Spleen (tissue), 7 donors: Measurements from ENCODE around the gene CMKLR1.

Experiments used
- POLR2A ChIP-seq, 3 donors: fragments of 450-650 bp; IDR thresholded peaks; one replicate each; pipeline ENCODE4 v1.5.1; 2017; ENCODE audit warnings: antibody characterized with exemption in 3 of 3, mild to moderate bottlenecking in 1 of 3
- POLR2AphosphoS5 ChIP-seq, 3 donors: sonication (generic); formaldehyde crosslinking; IDR thresholded peaks; one replicate each; pipeline ENCODE4 v1.5.1; 2017; ENCODE audit warnings: antibody characterized with exemption in 3 of 3
- TF ChIP-seq, protein P1 (sequence below), 11 experiments: fragments of 200-600 bp in 7 of 11; fragments of 450-650 bp in 4 of 11; sonication (generic) in 4 of 11; IDR thresholded peaks in 8 of 11; conservative IDR thresholded peaks in 3 of 11; 1 replicate in 7 of 11; 2 replicates in 4 of 11; pipeline versions ENCODE4 v1.4.0 to v1.8.0; 2016 to 2021; ENCODE audit warnings: antibody characterized with exemption in 11 of 11, inconsistent platforms in 4 of 11, mild to moderate bottlenecking in 1 of 11
- donor health status: DM: no; HTN: no; CAD: no; lungs with moderate emphysema.
- donor health status: DM: no; HTN: no; CAD: no.
- donor health status: DM: no; HTN: no; CAD: no.

DNA sequence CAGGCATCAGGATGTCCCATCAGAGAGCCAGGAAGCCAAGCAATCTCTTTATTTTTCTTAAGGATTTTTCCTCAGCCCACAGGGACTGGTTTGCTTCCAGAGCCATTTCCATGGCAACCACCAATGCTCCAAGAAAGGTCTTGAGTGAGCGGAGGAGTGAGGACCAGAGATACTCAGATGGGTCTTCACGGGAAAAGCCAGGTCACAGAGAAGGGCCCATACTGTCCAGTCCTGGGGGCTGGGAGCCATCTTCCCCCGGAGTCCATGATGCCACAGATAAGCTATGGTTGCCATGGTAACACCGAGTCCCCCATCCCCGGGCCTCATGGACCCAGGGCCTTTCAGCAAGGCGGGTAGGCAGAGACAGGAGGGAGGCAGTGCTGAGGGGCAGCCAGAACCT, 28.6 kb downstream of the CMKLR1 start:
- TF ChIP-seq, protein P1, sequence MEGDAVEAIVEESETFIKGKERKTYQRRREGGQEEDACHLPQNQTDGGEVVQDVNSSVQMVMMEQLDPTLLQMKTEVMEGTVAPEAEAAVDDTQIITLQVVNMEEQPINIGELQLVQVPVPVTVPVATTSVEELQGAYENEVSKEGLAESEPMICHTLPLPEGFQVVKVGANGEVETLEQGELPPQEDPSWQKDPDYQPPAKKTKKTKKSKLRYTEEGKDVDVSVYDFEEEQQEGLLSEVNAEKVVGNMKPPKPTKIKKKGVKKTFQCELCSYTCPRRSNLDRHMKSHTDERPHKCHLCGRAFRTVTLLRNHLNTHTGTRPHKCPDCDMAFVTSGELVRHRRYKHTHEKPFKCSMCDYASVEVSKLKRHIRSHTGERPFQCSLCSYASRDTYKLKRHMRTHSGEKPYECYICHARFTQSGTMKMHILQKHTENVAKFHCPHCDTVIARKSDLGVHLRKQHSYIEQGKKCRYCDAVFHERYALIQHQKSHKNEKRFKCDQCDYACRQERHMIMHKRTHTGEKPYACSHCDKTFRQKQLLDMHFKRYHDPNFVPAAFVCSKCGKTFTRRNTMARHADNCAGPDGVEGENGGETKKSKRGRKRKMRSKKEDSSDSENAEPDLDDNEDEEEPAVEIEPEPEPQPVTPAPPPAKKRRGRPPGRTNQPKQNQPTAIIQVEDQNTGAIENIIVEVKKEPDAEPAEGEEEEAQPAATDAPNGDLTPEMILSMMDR (IDR thresholded peaks at IDR 0.05 in 8 of 11, conservative IDR thresholded peaks at IDR 0.05 in 3 of 11), result no peak
- TF ChIP-seq POLR2AphosphoS5 (IDR thresholded peaks at IDR 0.05), result peak in 1 of 3 donors; percentile 19
- no peak for TF ChIP-seq POLR2A (IDR thresholded peaks at IDR 0.05)
